Activated CD4-positive, alpha-beta memory T cell treated with anti-CD3 and anti-CD28 coated beads, Interleukin-2, amount 10 ng/mL, durations not matched to agents 7 days and 5 days (primary cell): ENCODE results near the gene ANXA2R. TPM values are rescaled to one million over a fixed set of nuclear protein-coding genes. Genes with fewer than 3 reads are reported as not detected.
A peak's percentile ranks its signal among the peaks of the same experiment; 100 is the strongest.

Source experiments
- CTCF ChIA-PET: fragments of 350-600 bp; sonication (Branson Sonifier 250); formaldehyde crosslinking; loops from one replicate; lab custom pipeline; 2021; ENCODE audit warnings: antibody characterized with exemption, inconsistent platforms; lab: Charles Lee
- POLR2A ChIA-PET: fragments of 350-600 bp; sonication (Branson Sonifier 250); formaldehyde crosslinking; loops from one replicate; lab custom pipeline; 2021; ENCODE audit warnings: antibody characterized with exemption; lab: Charles Lee
- DNase-seq: peaks from one replicate; pipeline ENCODE4 v3.0.0-alpha.2; 2020
- H3K27ac Mint-ChIP-seq: one replicate; pipeline ENCODE4 v1.8.0; 2021; ENCODE audit warnings: mild to moderate bottlenecking, mixed read lengths
- H3K27me3 Mint-ChIP-seq: one replicate; pipeline ENCODE4 v1.8.0; 2021; ENCODE audit warnings: mixed read lengths
- H3K36me3 Mint-ChIP-seq: one replicate; pipeline ENCODE4 v1.8.0; 2021; ENCODE audit warnings: low read depth, mixed read lengths
- H3K4me1 Mint-ChIP-seq: one replicate; pipeline ENCODE4 v1.8.0; 2021; ENCODE audit warnings: mixed read lengths
- H3K4me3 Mint-ChIP-seq: one replicate; pipeline ENCODE4 v1.8.0; 2021; ENCODE audit warnings: mild to moderate bottlenecking, mixed read lengths
- H3K9me3 Mint-ChIP-seq: one replicate; pipeline ENCODE4 v1.8.0; 2021; ENCODE audit warnings: mixed read lengths
- total RNA-seq, 2 experiments: library from RNA; stranded (reverse); gene quantifications; one replicate each; pipeline ENCODE4 v1.2.3, GENCODE V29; 2021

Gene ANXA2R
- total RNA-seq, 2 experiments from 2014 or later: 25.1 to 28.3 TPM

- ChIA-PET POLR2A (interaction anchor here (1.1 to 12.8 kb wide), 11 partner anchors 8 to 292 kb away, joined by 3 to 753 read pairs (median 67); partner anchors contain the start of genes ANXA2R, HMGCS1 and ZNF131), CTCF (interaction anchor here (1.0 to 5.8 kb wide), 12 partner anchors 9 to 463 kb away, joined by 3 to 105 read pairs (median 30); partner anchors contain the start of genes ANXA2R and TMEM267)
- Mint-ChIP-seq H3K27ac (peak overlapping the region; percentile 99), H3K36me3 (peaks cover 7% of the 10 kb centered on the region), H3K4me3 (peak overlapping the region; percentile 93), H3K27me3 (no peaks in the 10 kb centered on the region), H3K9me3 (no peaks in the 10 kb centered on the region), H3K4me1 (peaks cover 28% of the 10 kb centered on the region)
- no peak for DNase-seq
Observed at GRCh38 chr5:43021151-43021550, 19.0 kb downstream of the ANXA2R start.

GRCh38 chr5:43020399-43020746 is 19.7 kb downstream of the ANXA2R start:
- ChIA-PET CTCF (interaction anchor here (0.7 to 5.8 kb wide), 19 partner anchors 8 to 464 kb away, joined by 3 to 105 read pairs (median 8); partner anchors contain the start of genes ANXA2R, HMGCS1, TMEM267 and ZNF131), POLR2A (interaction anchor here (0.9 to 12.8 kb wide), 18 partner anchors 9 to 583 kb away, joined by 3 to 753 read pairs (median 24); partner anchors contain the start of genes ANXA2R, HMGCS1, TMEM267 and ZNF131)
- H3K4me3 Mint-ChIP-seq: peak overlapping the region; percentile 93
- peak; percentile 40 for DNase-seq
- no peaks in the 10 kb centered on the region for H3K9me3 Mint-ChIP-seq
- H3K27me3 Mint-ChIP-seq: no peaks in the 10 kb centered on the region
- H3K27ac Mint-ChIP-seq: peak overlapping the region; percentile 99
- H3K36me3 Mint-ChIP-seq: peaks cover 9% of the 10 kb centered on the region
- peaks cover 35% of the 10 kb centered on the region for H3K4me1 Mint-ChIP-seq

- POLR2A ChIA-PET: interaction anchor here (0.5 to 12.8 kb wide), 23 partner anchors 9 to 1095 kb away, joined by 3 to 753 read pairs (median 7); partner anchors contain the start of genes ANXA2R, FBXO4, HMGCS1 and TMEM267
- peaks cover 12% of the 10 kb centered on the region for H3K36me3 Mint-ChIP-seq
Observed at GRCh38 chr5:43019614-43020398, 20.3 kb downstream of the ANXA2R start.

DNA sequence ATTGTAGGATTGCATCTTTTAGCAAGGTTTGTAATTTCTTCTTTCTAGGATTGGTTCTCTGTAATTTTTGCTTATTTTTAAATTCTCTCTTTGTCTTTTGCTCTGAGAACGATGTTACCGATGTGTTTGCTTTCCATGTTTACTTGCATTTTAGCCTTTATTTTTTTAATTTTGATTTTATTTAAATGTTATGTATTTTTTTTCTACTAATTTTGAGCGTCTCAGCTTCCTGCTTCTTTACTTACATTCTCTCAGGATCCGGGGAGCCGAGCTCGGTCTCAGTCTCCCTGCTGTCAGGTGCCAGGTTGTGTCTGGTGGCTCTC is 20.9 kb downstream of the ANXA2R start:
- POLR2A ChIA-PET: interaction anchor here (0.5 to 12.8 kb wide), 19 partner anchors 8 to 1094 kb away, joined by 3 to 753 read pairs (median 23); partner anchors contain the start of genes ANXA2R, FBXO4, HMGCS1 and TMEM267
- CTCF ChIA-PET: interaction anchor here (0.8 to 5.8 kb wide), 17 partner anchors 8 to 465 kb away, joined by 3 to 105 read pairs (median 11); partner anchors contain the start of genes ANXA2R, HMGCS1, TMEM267 and ZNF131
- no peak for DNase-seq
- Mint-ChIP-seq H3K4me1 (peaks cover 44% of the 10 kb centered on the region), H3K27ac (peak overlapping the region; percentile 99), H3K9me3 (no peaks in the 10 kb centered on the region), H3K36me3 (peaks cover 14% of the 10 kb centered on the region), H3K27me3 (no peaks in the 10 kb centered on the region), H3K4me3 (peak overlapping the region; percentile 93)

More at GRCh38 chr5:43019614-43020398, 20.3 kb downstream of the ANXA2R start:
- Mint-ChIP-seq H3K9me3 (no peaks in the 10 kb centered on the region), H3K27ac (peak overlapping the region; percentile 99), H3K4me1 (peaks cover 41% of the 10 kb centered on the region), H3K27me3 (no peaks in the 10 kb centered on the region), H3K4me3 (peak overlapping the region; percentile 93)
- CTCF ChIA-PET: interaction anchor here (0.7 to 5.8 kb wide), 23 partner anchors 9 to 464 kb away, joined by 3 to 105 read pairs (median 7); partner anchors contain the start of genes ANXA2R, HMGCS1, TMEM267 and ZNF131
- peak; percentile 90 for DNase-seq

DNA sequence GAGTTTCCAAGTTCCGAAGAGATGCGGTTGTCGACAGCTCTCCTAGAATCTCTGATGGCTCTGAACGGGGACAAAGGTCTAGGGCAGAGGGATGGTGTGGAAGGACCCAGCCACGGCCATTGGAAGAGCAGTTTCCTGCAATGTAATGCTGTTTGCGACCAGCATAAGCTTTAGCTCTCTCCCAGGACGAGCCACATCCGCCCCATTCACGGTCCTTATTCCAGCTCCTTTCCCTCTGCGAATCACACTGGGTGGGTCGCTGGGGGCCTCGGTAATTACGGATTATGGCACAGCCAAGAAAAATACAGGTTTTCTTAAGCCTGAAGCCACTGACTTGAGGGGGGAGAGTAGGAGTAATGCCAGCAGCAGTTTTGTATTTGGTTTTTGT is 22.7 kb downstream of the ANXA2R start:
- no peaks in the 10 kb centered on the region for H3K9me3 Mint-ChIP-seq
- CTCF ChIA-PET: interaction anchor here (0.7 to 5.8 kb wide), 10 partner anchors 9 to 108 kb away, joined by 3 to 105 read pairs (median 6); no protein-coding TSS in a partner anchor
- POLR2A ChIA-PET: interaction anchor here (0.7 to 12.8 kb wide), 17 partner anchors 10 to 585 kb away, joined by 3 to 753 read pairs (median 9); partner anchors contain the start of genes ANXA2R, HMGCS1, NNT and TMEM267
- peak overlapping the region; percentile 93 for H3K4me3 Mint-ChIP-seq
- DNase-seq: peak; percentile 55
- peaks cover 13% of the 10 kb centered on the region for H3K36me3 Mint-ChIP-seq
- peaks cover 46% of the 10 kb centered on the region for H3K4me1 Mint-ChIP-seq
- H3K27ac Mint-ChIP-seq: peak overlapping the region; percentile 99
- no peaks in the 10 kb centered on the region for H3K27me3 Mint-ChIP-seq

- H3K36me3 Mint-ChIP-seq: peaks cover 13% of the 10 kb centered on the region
- ChIA-PET CTCF (interaction anchor here (1.0 to 5.8 kb wide), 7 partner anchors 8 to 107 kb away, joined by 3 to 105 read pairs (median 7); no protein-coding TSS in a partner anchor), POLR2A (interaction anchor here (1.0 to 12.8 kb wide), 13 partner anchors 9 to 468 kb away, joined by 3 to 753 read pairs (median 28); partner anchors contain the start of genes ANXA2R, HMGCS1, TMEM267 and ZNF131)
- peaks cover 46% of the 10 kb centered on the region for H3K4me1 Mint-ChIP-seq
- peak overlapping the region; percentile 99 for H3K27ac Mint-ChIP-seq
- no peaks in the 10 kb centered on the region for H3K9me3 Mint-ChIP-seq
- H3K27me3 Mint-ChIP-seq: no peaks in the 10 kb centered on the region
- H3K4me3 Mint-ChIP-seq: peak overlapping the region; percentile 93
- no peak for DNase-seq
Observed at GRCh38 chr5:43016217-43016779, 23.8 kb downstream of the ANXA2R start.

DNA sequence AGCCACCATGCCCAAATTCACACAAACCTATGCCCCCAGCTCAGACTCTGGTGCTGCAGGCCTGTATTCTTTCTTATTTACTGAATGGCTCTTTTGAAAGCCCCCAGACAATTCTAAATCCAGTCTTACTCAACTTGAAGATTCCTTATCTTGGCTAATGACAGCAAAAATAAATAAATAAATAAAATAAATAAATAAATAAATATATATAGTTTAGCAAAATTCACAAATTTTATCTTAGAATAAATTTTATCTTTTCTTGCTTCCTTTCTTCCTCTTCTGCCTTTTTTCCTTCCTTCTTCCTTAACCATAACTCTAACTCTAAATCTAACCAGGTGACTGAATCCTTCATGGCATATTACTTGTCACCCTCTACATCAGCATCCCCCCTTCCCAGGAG is 25.6 kb downstream of the ANXA2R start:
- Mint-ChIP-seq H3K27ac (no peak overlapping the region), H3K9me3 (no peaks in the 10 kb centered on the region), H3K4me1 (peaks cover 58% of the 10 kb centered on the region), H3K36me3 (peaks cover 13% of the 10 kb centered on the region), H3K27me3 (no peaks in the 10 kb centered on the region), H3K4me3 (no peak overlapping the region)
- POLR2A ChIA-PET: interaction anchor here (11.1 to 12.8 kb wide), 2 partner anchors 21 to 25 kb away, joined by 513 to 753 read pairs; partner anchors contain the start of gene ANXA2R
- no peak for DNase-seq
- CTCF ChIA-PET: interaction anchor here (2.4 kb wide), 1 partner anchor 20 kb away, joined by 8 read pairs; no protein-coding TSS in a partner anchor

GRCh38 chr5:43010935-43011315 is 29.2 kb downstream of the ANXA2R start:
- ChIA-PET CTCF (interaction anchor here (0.6 to 1.0 kb wide), 7 partner anchors 9 to 577 kb away, joined by 3 to 12 read pairs (median 3); no protein-coding TSS in a partner anchor), POLR2A (interaction anchor here (0.8 to 5.1 kb wide), 8 partner anchors 8 to 110 kb away, joined by 3 to 188 read pairs (median 6); partner anchors contain the start of genes ANXA2R and ZNF131)
- Mint-ChIP-seq H3K4me1 (peaks cover 57% of the 10 kb centered on the region), H3K9me3 (no peaks in the 10 kb centered on the region), H3K27me3 (peaks cover 3% of the 10 kb centered on the region), H3K4me3 (peak overlapping the region; percentile 89), H3K27ac (peak overlapping the region; percentile 97), H3K36me3 (peaks cover 10% of the 10 kb centered on the region)
- no peak for DNase-seq

DNA sequence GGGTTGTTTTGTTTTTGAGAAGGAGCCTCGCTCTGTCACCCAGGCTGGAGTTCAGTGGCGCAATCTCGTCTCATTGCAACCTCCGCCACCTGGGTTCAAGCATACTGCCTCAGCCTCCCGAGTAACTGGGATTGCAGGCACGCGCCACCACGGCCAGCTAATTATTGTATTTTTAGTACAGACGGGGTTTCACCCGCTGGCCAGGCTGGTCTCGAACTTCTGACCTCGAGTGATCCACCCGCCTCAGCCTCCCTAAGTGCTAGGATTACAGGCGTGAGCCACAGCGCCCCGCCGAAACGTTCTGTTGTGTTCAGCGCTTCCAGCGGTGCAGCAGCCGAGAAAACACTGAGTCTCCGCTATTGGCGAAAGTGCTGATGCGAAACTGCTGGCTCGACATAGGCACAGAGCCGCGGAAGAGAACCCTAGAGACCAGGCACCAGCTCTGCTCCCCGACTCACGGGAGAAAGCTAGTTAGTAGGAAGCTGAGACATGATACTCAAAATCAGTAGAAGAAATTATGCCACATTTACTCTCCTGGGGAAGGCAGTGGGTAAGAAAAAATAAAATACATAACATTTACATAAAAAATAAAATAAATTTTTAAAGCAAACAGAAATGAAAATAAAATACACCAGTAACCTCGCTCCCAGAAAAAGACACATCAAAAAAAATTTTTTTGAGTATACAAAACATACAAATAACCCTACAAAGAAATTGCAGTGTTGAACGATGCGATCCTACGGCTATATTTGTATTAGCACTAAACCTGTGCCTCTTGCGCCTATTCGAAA is 31.6 kb downstream of the ANXA2R start:
- H3K4me1 Mint-ChIP-seq: peaks cover 39% of the 10 kb centered on the region
- H3K9me3 Mint-ChIP-seq: no peaks in the 10 kb centered on the region
- peaks cover 2% of the 10 kb centered on the region for H3K36me3 Mint-ChIP-seq

GRCh38 chr5:43007911-43008362 is 32.2 kb downstream of the ANXA2R start:
- peak overlapping the region; percentile 97 for H3K27ac Mint-ChIP-seq
- POLR2A ChIA-PET: interaction anchor here (0.7 to 5.1 kb wide), 22 partner anchors 8 to 595 kb away, joined by 3 to 363 read pairs (median 6); partner anchors contain the start of genes ANXA2R, NNT, TMEM267 and ZNF131
- DNase-seq: peak; percentile 88
- H3K4me1 Mint-ChIP-seq: peaks cover 39% of the 10 kb centered on the region
- H3K27me3 Mint-ChIP-seq: peaks cover 5% of the 10 kb centered on the region
- peak overlapping the region; percentile 89 for H3K4me3 Mint-ChIP-seq
- H3K9me3 Mint-ChIP-seq: no peaks in the 10 kb centered on the region
- CTCF ChIA-PET: interaction anchor here (0.9 to 4.5 kb wide), 13 partner anchors 9 to 548 kb away, joined by 3 to 83 read pairs (median 9); no protein-coding TSS in a partner anchor
- H3K36me3 Mint-ChIP-seq: peaks cover 2% of the 10 kb centered on the region

More for the DNA sequence above, 31.6 kb downstream of the ANXA2R start:
- DNase-seq: peak; percentile 93
- ChIA-PET POLR2A (interaction anchor here (0.7 to 5.1 kb wide), 25 partner anchors 8 to 595 kb away, joined by 3 to 363 read pairs (median 6); partner anchors contain the start of genes ANXA2R, HMGCS1, NNT and TMEM267), CTCF (interaction anchor here (0.6 to 4.5 kb wide), 18 partner anchors 8 to 547 kb away, joined by 3 to 83 read pairs (median 6); no protein-coding TSS in a partner anchor)
- Mint-ChIP-seq H3K27me3 (peaks cover 5% of the 10 kb centered on the region), H3K27ac (peak overlapping the region; percentile 97), H3K4me3 (peak overlapping the region; percentile 89)
